H9 (cell line): Measurements from ENCODE around the gene GPR35. TPM values are rescaled to one million over a fixed set of nuclear protein-coding genes. Genes with fewer than 3 reads are reported as not detected.
A peak's percentile ranks its signal among the peaks of the same experiment; 100 is the strongest.

Source experiments
- DNase-seq: peaks from one replicate; pipeline ENCODE4 v3.0.0-alpha.2; 2017
- H2AFZ ChIP-seq: one replicate; pipeline ENCODE4 v1.6.1; 2013; ENCODE audit warnings: mild to moderate bottlenecking, low read length, control low read depth, moderate library complexity
- H2AK5ac ChIP-seq: 2 replicates; pipeline ENCODE4 v1.6.1; 2013; ENCODE audit warnings: low read length, control low read depth, mixed read lengths; ENCODE audit not compliant: insufficient read length
- H2BK120ac ChIP-seq: one replicate; pipeline ENCODE4 v1.6.1; 2013; ENCODE audit warnings: low read depth, mild to moderate bottlenecking, low read length, control low read depth, inconsistent platforms; ENCODE audit not compliant: poor library complexity, severe bottlenecking
- H2BK12ac ChIP-seq: 2 replicates; pipeline ENCODE4 v1.6.1; 2013; ENCODE audit warnings: low read length, control low read depth, mixed read lengths, low read depth; ENCODE audit not compliant: insufficient read length
- H2BK15ac ChIP-seq: 2 replicates; pipeline ENCODE4 v1.6.1; 2013; ENCODE audit warnings: low read depth, low read length, control low read depth
- H2BK20ac ChIP-seq: one replicate; pipeline ENCODE4 v1.6.1; 2013; ENCODE audit warnings: low read depth, mild to moderate bottlenecking, low read length, control low read depth, inconsistent platforms; ENCODE audit not compliant: poor library complexity, severe bottlenecking
- H2BK5ac ChIP-seq: 2 replicates; pipeline ENCODE4 v1.6.1; 2013; ENCODE audit warnings: low read length, control low read depth, mixed read lengths; ENCODE audit not compliant: insufficient read length
- H3K14ac ChIP-seq: 2 replicates; pipeline ENCODE4 v1.6.1; 2013; ENCODE audit warnings: low read length, control low read depth; ENCODE audit not compliant: insufficient read depth
- H3K18ac ChIP-seq: 2 replicates; pipeline ENCODE4 v1.6.1; 2013; ENCODE audit warnings: low read depth, mild to moderate bottlenecking, mixed read lengths, low read length, control low read depth; ENCODE audit not compliant: insufficient read length
- H3K23ac ChIP-seq: 2 replicates; pipeline ENCODE4 v1.6.1; 2013; ENCODE audit warnings: low read length, control low read depth, mixed read lengths, low read depth; ENCODE audit not compliant: insufficient read length
- H3K23me2 ChIP-seq: 2 replicates; pipeline ENCODE4 v1.6.1; 2013; ENCODE audit warnings: low read depth, mild to moderate bottlenecking, mixed read lengths, low read length, control low read depth; ENCODE audit not compliant: insufficient read length, poor library complexity, severe bottlenecking
- H3K27ac ChIP-seq: 2 replicates; pipeline ENCODE4 v1.5.1; 2013; ENCODE audit warnings: low read length, control low read depth, mixed read lengths, low read depth; ENCODE audit not compliant: insufficient read length
- H3K27me3 ChIP-seq: 2 replicates; pipeline ENCODE4 v1.6.1; 2013; ENCODE audit warnings: low read length, control low read depth, inconsistent platforms; ENCODE audit not compliant: insufficient read depth
- H3K4ac ChIP-seq: 2 replicates; pipeline ENCODE4 v1.6.1; 2013; ENCODE audit warnings: low read depth, mild to moderate bottlenecking, control low read depth, inconsistent platforms, low read length, moderate library complexity
- H3K4me1 ChIP-seq: 2 replicates; pipeline ENCODE4 v1.6.1; 2013; ENCODE audit warnings: low read length, control low read depth, inconsistent platforms; ENCODE audit not compliant: insufficient read depth
- H3K4me2 ChIP-seq: 2 replicates; pipeline ENCODE4 v1.6.1; 2013; ENCODE audit warnings: low read length, control low read depth, mixed read lengths; ENCODE audit not compliant: insufficient read length, insufficient read depth
- H3K56ac ChIP-seq: 2 replicates; pipeline ENCODE4 v1.6.1; 2013; ENCODE audit warnings: low read depth, mild to moderate bottlenecking, mixed read lengths, low read length, control low read depth; ENCODE audit not compliant: insufficient read length
- H3K79me1 ChIP-seq: 2 replicates; pipeline ENCODE4 v1.6.1; 2013; ENCODE audit warnings: low read depth, mild to moderate bottlenecking, moderate library complexity, low read length, control low read depth, inconsistent platforms; ENCODE audit not compliant: insufficient read depth, poor library complexity, severe bottlenecking
- H3K79me2 ChIP-seq: 2 replicates; pipeline ENCODE4 v1.6.1; 2013; ENCODE audit warnings: low read length, control low read depth, inconsistent platforms; ENCODE audit not compliant: insufficient read depth
- H3K9ac ChIP-seq: 2 replicates; pipeline ENCODE4 v1.6.1; 2013; ENCODE audit warnings: low read length, control low read depth, mixed read lengths; ENCODE audit not compliant: insufficient read length; ENCODE audit errors: extremely low read depth
- H3K9me3 ChIP-seq: one replicate; pipeline ENCODE4 v1.6.1; 2013; ENCODE audit warnings: low read depth, low read length, inconsistent platforms; ENCODE audit not compliant: control insufficient read depth
- H3T11ph ChIP-seq: one replicate; pipeline ENCODE4 v1.6.1; 2013; ENCODE audit warnings: mild to moderate bottlenecking, low read length, control low read depth, inconsistent platforms
- H4K20me1 ChIP-seq: one replicate; pipeline ENCODE4 v1.6.1; 2013; ENCODE audit not compliant: control insufficient read depth, insufficient read length, insufficient read depth
- H4K5ac ChIP-seq: 2 replicates; pipeline ENCODE4 v1.6.1; 2013; ENCODE audit warnings: low read depth, mild to moderate bottlenecking, mixed read lengths, low read length, control low read depth; ENCODE audit not compliant: insufficient read length
- H4K8ac ChIP-seq: replicated peaks from 2 replicates; pipeline ENCODE4 v1.6.1; 2013; ENCODE audit warnings: low read length, control low read depth, mixed read lengths, low read depth; ENCODE audit not compliant: insufficient read length
- H4K91ac ChIP-seq: 2 replicates; pipeline ENCODE4 v1.6.1; 2013; ENCODE audit warnings: low read depth, mild to moderate bottlenecking, moderate library complexity, mixed read lengths, low read length, control low read depth; ENCODE audit not compliant: insufficient read length
- H3K27ac Mint-ChIP-seq, 3 experiments: 2 replicates in 2 of 3; 3 replicates in 1 of 3; pipeline ENCODE4 v1.8.0; 2020 to 2021; ENCODE audit warnings: mixed read lengths in 3 of 3, mild to moderate bottlenecking in 1 of 3, moderate library complexity in 1 of 3
- H3K27me3 Mint-ChIP-seq: 2 replicates; pipeline ENCODE4 v1.8.0; 2021; ENCODE audit warnings: low read depth, mild to moderate bottlenecking, moderate library complexity, mixed read lengths
- H3K36me3 Mint-ChIP-seq, 3 experiments: 2 replicates in 2 of 3; 3 replicates in 1 of 3; pipeline ENCODE4 v1.8.0; 2020 to 2021; ENCODE audit warnings: low read depth in 3 of 3, mixed read lengths in 3 of 3; ENCODE audit not compliant: insufficient read depth in 1 of 3
- H3K4me1 Mint-ChIP-seq, 2 experiments: 2 replicates each; pipeline ENCODE4 v1.8.0; 2020; ENCODE audit warnings: mixed read lengths in 2 of 2
- H3K4me3 Mint-ChIP-seq, 2 experiments: 2 replicates in 1 of 2; 3 replicates in 1 of 2; pipeline ENCODE4 v1.8.0; 2020 to 2021; ENCODE audit warnings: mild to moderate bottlenecking in 2 of 2, mixed read lengths in 2 of 2, moderate library complexity in 1 of 2
- H3K9me3 Mint-ChIP-seq, 2 experiments: 2 replicates in 1 of 2; 3 replicates in 1 of 2; pipeline ENCODE4 v1.8.0; 2020; ENCODE audit warnings: mild to moderate bottlenecking in 2 of 2, mixed read lengths in 2 of 2, moderate library complexity in 1 of 2
- WGBS: extraction: QIAGEN DNeasy Blood & Tissue Kit; methylation state at CpG from one replicate; pipeline ENCODE4 v1.1.7; 2013; ENCODE audit warnings: missing lambda C conversion rate, low lambda C conversion rate, mixed read lengths; ENCODE audit not compliant: insufficient read length; ENCODE audit errors: extremely low coverage; 5-methylcytosine and 5-hydroxymethylcytosine counted together
- total RNA-seq: library from RNA; stranded (reverse); gene quantifications from 2 replicates; pipeline ENCODE4 v1.2.1, GENCODE V29; 2021
- TF ChIP-seq, protein P1 (sequence below): fragments of 200-600 bp; sonication (generic); conservative IDR thresholded peaks from 3 replicates; pipeline ENCODE4 v1.8.0; 2021; ENCODE audit warnings: antibody characterized with exemption, mild to moderate bottlenecking

Gene GPR35
- total RNA-seq, 1 experiment from 2014 or later, result 1.4 TPM

DNA sequence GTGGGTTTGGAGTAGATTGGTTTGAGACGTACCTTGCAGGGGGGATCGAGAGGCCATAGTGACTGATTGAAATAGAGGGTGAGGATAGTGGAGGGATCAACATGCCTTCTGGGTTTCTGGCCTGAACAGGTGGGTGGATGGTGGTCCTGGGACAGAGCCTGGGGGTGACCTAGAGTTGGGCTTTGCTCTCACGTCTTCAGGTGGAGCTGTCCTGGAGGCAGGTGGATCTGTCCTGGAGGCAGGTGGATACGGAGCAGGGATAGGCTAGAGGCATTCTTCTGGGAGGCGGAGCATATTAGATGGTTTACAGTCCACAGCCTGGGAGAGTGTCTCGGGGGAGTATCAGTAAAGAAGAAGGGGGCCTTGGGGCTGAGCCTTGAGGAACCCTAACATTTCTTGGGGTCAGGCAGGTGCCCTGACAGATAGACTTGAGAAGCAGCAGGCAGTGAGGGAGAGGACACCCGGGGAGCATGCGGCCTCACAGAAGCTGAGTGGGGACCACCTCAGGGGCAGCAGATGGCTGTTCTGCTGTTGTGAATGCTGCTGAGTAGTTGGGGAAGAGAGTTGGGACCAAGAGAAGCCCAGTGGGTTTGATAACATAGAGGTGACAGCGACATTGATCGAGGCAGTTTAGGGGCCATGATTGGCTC, 37.1 kb upstream of the GPR35 start:
- no peak overlapping the region for H3K9ac ChIP-seq
- H3K4me1 Mint-ChIP-seq, result peaks cover 23 to 27% of the 10 kb centered on the region in 2 experiments
- H3K27me3 Mint-ChIP-seq, result no peaks in the 10 kb centered on the region; the same call in 1 of the 2 replicates
- no peaks in the 10 kb centered on the region for H3K27me3 ChIP-seq
- H4K5ac ChIP-seq, result no peak overlapping the region
- no peak overlapping the region for H2BK15ac ChIP-seq
- H3K4ac ChIP-seq, result no peak overlapping the region
- peak overlapping the region; percentile 91 for H3K4me2 ChIP-seq
- TF ChIP-seq, protein P1, sequence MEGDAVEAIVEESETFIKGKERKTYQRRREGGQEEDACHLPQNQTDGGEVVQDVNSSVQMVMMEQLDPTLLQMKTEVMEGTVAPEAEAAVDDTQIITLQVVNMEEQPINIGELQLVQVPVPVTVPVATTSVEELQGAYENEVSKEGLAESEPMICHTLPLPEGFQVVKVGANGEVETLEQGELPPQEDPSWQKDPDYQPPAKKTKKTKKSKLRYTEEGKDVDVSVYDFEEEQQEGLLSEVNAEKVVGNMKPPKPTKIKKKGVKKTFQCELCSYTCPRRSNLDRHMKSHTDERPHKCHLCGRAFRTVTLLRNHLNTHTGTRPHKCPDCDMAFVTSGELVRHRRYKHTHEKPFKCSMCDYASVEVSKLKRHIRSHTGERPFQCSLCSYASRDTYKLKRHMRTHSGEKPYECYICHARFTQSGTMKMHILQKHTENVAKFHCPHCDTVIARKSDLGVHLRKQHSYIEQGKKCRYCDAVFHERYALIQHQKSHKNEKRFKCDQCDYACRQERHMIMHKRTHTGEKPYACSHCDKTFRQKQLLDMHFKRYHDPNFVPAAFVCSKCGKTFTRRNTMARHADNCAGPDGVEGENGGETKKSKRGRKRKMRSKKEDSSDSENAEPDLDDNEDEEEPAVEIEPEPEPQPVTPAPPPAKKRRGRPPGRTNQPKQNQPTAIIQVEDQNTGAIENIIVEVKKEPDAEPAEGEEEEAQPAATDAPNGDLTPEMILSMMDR, result no peak
- H2BK120ac ChIP-seq, result no peak overlapping the region
- no peak overlapping the region for H3K18ac ChIP-seq
- peak overlapping the region; percentile 95 to 97 for H3K4me3 Mint-ChIP-seq
- no peak overlapping the region for H4K8ac ChIP-seq
- peaks cover 14% of the 10 kb centered on the region for H3K23me2 ChIP-seq
- H3K9me3 Mint-ChIP-seq, result peaks cover 0 to 2% of the 10 kb centered on the region in 2 experiments; a peak in 1 of 5 replicates
- no peak overlapping the region for H4K91ac ChIP-seq
- H3K27ac ChIP-seq, result no peak overlapping the region
- H3K23ac ChIP-seq, result no peak overlapping the region
- no peak for DNase-seq
- peaks cover 12 to 30% (median 13%) of the 10 kb centered on the region in 3 experiments for H3K36me3 Mint-ChIP-seq
- no peak overlapping the region for H3T11ph ChIP-seq
- H3K79me2 ChIP-seq, result peaks cover 13% of the 10 kb centered on the region
- no peak overlapping the region for H2BK5ac ChIP-seq
- H4K20me1 ChIP-seq, result no peaks in the 10 kb centered on the region
- peaks cover 5% of the 10 kb centered on the region for H3K79me1 ChIP-seq
- H2AFZ ChIP-seq, result no peak overlapping the region
- peaks cover 12% of the 10 kb centered on the region for H3K4me1 ChIP-seq
- WGBS, result no CpG with 5 or more reads among the region's 10 CpGs
- no peak overlapping the region for H3K56ac ChIP-seq
- no peak overlapping the region for H2AK5ac ChIP-seq
- H2BK20ac ChIP-seq, result no peak overlapping the region
- no peak overlapping the region for H2BK12ac ChIP-seq
- H3K14ac ChIP-seq, result no peak overlapping the region
- H3K27ac Mint-ChIP-seq, result 0 out of 7 replicates have a peak overlapping the region, but pooled peaks of 1 of the 3 experiments have one; percentile 6
- H3K9me3 ChIP-seq, result no peaks in the 10 kb centered on the region
